Measurements from ENCODE around the gene PTPRM.

DNA sequence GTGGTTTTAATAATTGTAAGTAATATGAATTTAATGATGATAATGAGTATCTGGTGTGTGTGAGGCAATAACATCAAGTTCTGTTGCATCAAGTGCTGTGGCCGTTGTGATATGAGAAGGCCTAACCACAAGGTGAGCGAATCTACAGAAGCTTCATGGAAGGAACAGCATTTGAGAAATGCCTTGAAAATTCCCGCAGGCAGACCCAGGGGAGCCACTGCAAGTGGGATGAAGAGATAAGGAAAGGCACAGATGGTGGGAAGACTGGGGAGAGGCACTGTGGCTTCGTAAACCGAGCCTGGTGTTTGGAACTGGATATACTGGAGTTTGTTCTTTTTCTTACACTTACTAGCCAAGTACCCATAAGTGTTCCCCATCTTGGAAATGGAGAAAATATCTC lies 357.5 kb downstream of the PTPRM start:
- TF ChIP-seq, protein P1, sequence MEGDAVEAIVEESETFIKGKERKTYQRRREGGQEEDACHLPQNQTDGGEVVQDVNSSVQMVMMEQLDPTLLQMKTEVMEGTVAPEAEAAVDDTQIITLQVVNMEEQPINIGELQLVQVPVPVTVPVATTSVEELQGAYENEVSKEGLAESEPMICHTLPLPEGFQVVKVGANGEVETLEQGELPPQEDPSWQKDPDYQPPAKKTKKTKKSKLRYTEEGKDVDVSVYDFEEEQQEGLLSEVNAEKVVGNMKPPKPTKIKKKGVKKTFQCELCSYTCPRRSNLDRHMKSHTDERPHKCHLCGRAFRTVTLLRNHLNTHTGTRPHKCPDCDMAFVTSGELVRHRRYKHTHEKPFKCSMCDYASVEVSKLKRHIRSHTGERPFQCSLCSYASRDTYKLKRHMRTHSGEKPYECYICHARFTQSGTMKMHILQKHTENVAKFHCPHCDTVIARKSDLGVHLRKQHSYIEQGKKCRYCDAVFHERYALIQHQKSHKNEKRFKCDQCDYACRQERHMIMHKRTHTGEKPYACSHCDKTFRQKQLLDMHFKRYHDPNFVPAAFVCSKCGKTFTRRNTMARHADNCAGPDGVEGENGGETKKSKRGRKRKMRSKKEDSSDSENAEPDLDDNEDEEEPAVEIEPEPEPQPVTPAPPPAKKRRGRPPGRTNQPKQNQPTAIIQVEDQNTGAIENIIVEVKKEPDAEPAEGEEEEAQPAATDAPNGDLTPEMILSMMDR (IDR thresholded peaks at IDR 0.05), result no peak
- TF ChIP-seq FOXK1 (CRISPR knock-in tag; IDR thresholded peaks at IDR 0.05) (no peak), USF1 (CRISPR knock-in tag; IDR thresholded peaks at IDR 0.05) (no peak), NR2C2 (CRISPR knock-in tag; IDR thresholded peaks at IDR 0.05) (no peak), NFE2L1 (CRISPR knock-in tag; IDR thresholded peaks at IDR 0.05) (no peak), NFYB (CRISPR knock-in tag; conservative IDR thresholded peaks at IDR 0.05; ENCODE audit: low read depth) (no peak), ZBTB21 (CRISPR knock-in tag; IDR thresholded peaks at IDR 0.05; ENCODE audit: borderline replicate concordance) (no peak), ESRRA (CRISPR knock-in tag; IDR thresholded peaks at IDR 0.05; ENCODE audit: borderline replicate concordance) (no peak), NR3C1 (CRISPR knock-in tag; conservative IDR thresholded peaks at IDR 0.05; ENCODE audit: low read depth) (no peak)
- TF ChIP-seq, protein P2, sequence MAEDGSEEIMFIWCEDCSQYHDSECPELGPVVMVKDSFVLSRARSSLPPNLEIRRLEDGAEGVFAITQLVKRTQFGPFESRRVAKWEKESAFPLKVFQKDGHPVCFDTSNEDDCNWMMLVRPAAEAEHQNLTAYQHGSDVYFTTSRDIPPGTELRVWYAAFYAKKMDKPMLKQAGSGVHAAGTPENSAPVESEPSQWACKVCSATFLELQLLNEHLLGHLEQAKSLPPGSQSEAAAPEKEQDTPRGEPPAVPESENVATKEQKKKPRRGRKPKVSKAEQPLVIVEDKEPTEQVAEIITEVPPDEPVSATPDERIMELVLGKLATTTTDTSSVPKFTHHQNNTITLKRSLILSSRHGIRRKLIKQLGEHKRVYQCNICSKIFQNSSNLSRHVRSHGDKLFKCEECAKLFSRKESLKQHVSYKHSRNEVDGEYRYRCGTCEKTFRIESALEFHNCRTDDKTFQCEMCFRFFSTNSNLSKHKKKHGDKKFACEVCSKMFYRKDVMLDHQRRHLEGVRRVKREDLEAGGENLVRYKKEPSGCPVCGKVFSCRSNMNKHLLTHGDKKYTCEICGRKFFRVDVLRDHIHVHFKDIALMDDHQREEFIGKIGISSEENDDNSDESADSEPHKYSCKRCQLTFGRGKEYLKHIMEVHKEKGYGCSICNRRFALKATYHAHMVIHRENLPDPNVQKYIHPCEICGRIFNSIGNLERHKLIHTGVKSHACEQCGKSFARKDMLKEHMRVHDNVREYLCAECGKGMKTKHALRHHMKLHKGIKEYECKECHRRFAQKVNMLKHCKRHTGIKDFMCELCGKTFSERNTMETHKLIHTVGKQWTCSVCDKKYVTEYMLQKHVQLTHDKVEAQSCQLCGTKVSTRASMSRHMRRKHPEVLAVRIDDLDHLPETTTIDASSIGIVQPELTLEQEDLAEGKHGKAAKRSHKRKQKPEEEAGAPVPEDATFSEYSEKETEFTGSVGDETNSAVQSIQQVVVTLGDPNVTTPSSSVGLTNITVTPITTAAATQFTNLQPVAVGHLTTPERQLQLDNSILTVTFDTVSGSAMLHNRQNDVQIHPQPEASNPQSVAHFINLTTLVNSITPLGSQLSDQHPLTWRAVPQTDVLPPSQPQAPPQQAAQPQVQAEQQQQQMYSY (CRISPR knock-in tag; IDR thresholded peaks at IDR 0.05), result no peak
- TF ChIP-seq, protein P3, sequence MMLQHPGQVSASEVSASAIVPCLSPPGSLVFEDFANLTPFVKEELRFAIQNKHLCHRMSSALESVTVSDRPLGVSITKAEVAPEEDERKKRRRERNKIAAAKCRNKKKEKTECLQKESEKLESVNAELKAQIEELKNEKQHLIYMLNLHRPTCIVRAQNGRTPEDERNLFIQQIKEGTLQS (CRISPR knock-in tag; conservative IDR thresholded peaks at IDR 0.05), result no peak
